ENCODE results near the gene MRPL12. TPM values are rescaled to one million over a fixed set of nuclear protein-coding genes. Genes with fewer than 3 reads are reported as not detected.
A peak's percentile ranks its signal among the peaks of the same experiment; 100 is the strongest.

MRPL12 gene
- total and polyA plus RNA-seq, 2 of the 13 experiments (the other 11 are each of a cell fraction or from before 2014, with no cell fraction given), result 39.1 to 94.1 TPM

GRCh38 chr17:81685108-81685507, 18.1 kb upstream of the MRPL12 start (continued):
- TF ChIP-seq USF2 (IDR thresholded peaks at IDR 0.05; ENCODE audit: low read depth, low read length), result no peak
- no peak for TF ChIP-seq USF2 (CRISPR knock-in tag; IDR thresholded peaks at IDR 0.05; ENCODE audit: borderline replicate concordance)

GRCh38 chr17:81686614-81687013, 16.6 kb upstream of the MRPL12 start:
- ATAC-seq, result no peak
- ChIA-PET CTCF (ENCODE audit: low intra/inter-chr PET ratio, low total read pairs) (no interaction called here), POLR2A (interaction anchor here (1.8 kb wide), 1 partner anchor 16 kb away, joined by 6 read pairs; the partner anchor contains the start of gene MRPL12)
- H3K36me3 ChIP-seq (replicated peaks in 1 of 2; ENCODE audit: control insufficient read depth in 1 of 2, insufficient read depth in 2 of 2, low read length in 2 of 2), result peaks cover 47 to 60% of the 10 kb centered on the region in 2 experiments; a peak in 4 of 5 replicates
- H3K27ac ChIP-seq (ENCODE audit: extremely low read length, insufficient read depth, low read length), result no peak overlapping the region
- H3K4me1 ChIP-seq (ENCODE audit: insufficient read depth, low read length), result peaks cover 26% of the 10 kb centered on the region
- WGBS (ENCODE audit: low lambda C conversion rate), result 95% methylated on average over 17 of the region's 20 CpGs
- in situ Hi-C loops (cut with HindIII; ENCODE audit: extremely low pct_ligation_motif_present, low pct_unique_long_range_greater_than_20kb) (no loop called here), intact Hi-C loops (cut with micrococcal nuclease; ENCODE audit: unreplicated experiment) (no loop called here)
- H3K9me3 ChIP-seq (ENCODE audit: low read length), result no peaks in the 10 kb centered on the region
- no peak for DNase-seq (ENCODE audit: low spot score)
- H3K27me3 ChIP-seq (ENCODE audit: control insufficient read depth in 1 of 2, insufficient read depth in 2 of 2, low read length in 2 of 2), result no peaks in the 10 kb centered on the region; a peak in 1 of 5 replicates
- no TSS peak for BruUV-seq (replicated peaks)
- peaks cover 35% of the 10 kb centered on the region for H3K79me2 ChIP-seq (ENCODE audit: insufficient read depth, low read length)
- H3K9ac ChIP-seq (ENCODE audit: insufficient read depth, low read depth, low read length), result no peak overlapping the region
- no peak for FAIRE-seq
- no peak overlapping the region for H3K4me3 ChIP-seq (replicated peaks in 1 of 3; ENCODE audit: insufficient read depth in 1 of 3, low read depth in 2 of 3, low read length in 3 of 3)
- no peaks in the 10 kb centered on the region for H4K20me1 ChIP-seq (ENCODE audit: insufficient read depth, low read length)
- H2AFZ ChIP-seq (ENCODE audit: low read length), result no peak overlapping the region
- no peak overlapping the region for H3K4me2 ChIP-seq (ENCODE audit: low read depth, low read length)
- TF ChIP-seq PRMT3 (CRISPR knock-in tag; IDR thresholded peaks at IDR 0.05; ENCODE audit: borderline replicate concordance, low read depth) (no peak), AGO2 (optimal IDR thresholded peaks at IDR 0.05; ENCODE audit: low read depth, low read length) (peak; percentile 33), ZNF251 (CRISPR knock-in tag; IDR thresholded peaks at IDR 0.05) (no peak), AHR (CRISPR knock-in tag; IDR thresholded peaks at IDR 0.05) (no peak), CREB3 (CRISPR knock-in tag; IDR thresholded peaks at IDR 0.05) (no peak), ZSCAN22 (CRISPR knock-in tag; IDR thresholded peaks at IDR 0.05) (no peak), SOX13 (IDR thresholded peaks at IDR 0.05) (no peak), SOX13 (CRISPR knock-in tag; conservative IDR thresholded peaks at IDR 0.05 in 1 of 2, IDR thresholded peaks at IDR 0.05 in 1 of 2) (no peak), RBFOX2 (IDR thresholded peaks at IDR 0.05; ENCODE audit: low read depth, low read length) (0 out of 2 replicates have a peak, but pooled peaks have one; percentile 9), ZFX (CRISPR knock-in tag; IDR thresholded peaks at IDR 0.05; ENCODE audit: low read depth) (no peak), YEATS4 (CRISPR knock-in tag; IDR thresholded peaks at IDR 0.05; ENCODE audit: borderline replicate concordance) (no peak), ELF3 (CRISPR knock-in tag; IDR thresholded peaks at IDR 0.05) (no peak), ZNF644 (CRISPR knock-in tag; IDR thresholded peaks at IDR 0.05; ENCODE audit: low read depth) (no peak), HOXA3 (CRISPR knock-in tag; IDR thresholded peaks at IDR 0.05) (no peak), ZNF687 (CRISPR knock-in tag; IDR thresholded peaks at IDR 0.05) (0 out of 2 replicates have a peak, but pooled peaks have one; percentile 2), NCOA1 (CRISPR knock-in tag; IDR thresholded peaks at IDR 0.05) (no peak)

Measured in HepG2 (cell line).